Urinary bladder (tissue), 4 donors: ENCODE data around the gene EPS15. TPM values are rescaled to one million over a fixed set of nuclear protein-coding genes. Genes with fewer than 3 reads are reported as not detected.
"Not testable (repeated sequence)": the region's sequence is repeated elsewhere in the genome, so short reads cannot be mapped to it uniquely, and the experiment has no call there.

Experiments
- DNase-seq: peaks from one replicate; pipeline ENCODE4 v3.0.0-alpha.2; 2015; ENCODE audit errors: extremely low spot score
- H3K27ac ChIP-seq: one replicate; pipeline ENCODE4 v1.5.1; 2013; ENCODE audit warnings: low read depth, mild to moderate bottlenecking, moderate library complexity
- H3K36me3 ChIP-seq: one replicate; pipeline ENCODE4 v1.6.1; 2013; ENCODE audit warnings: mild to moderate bottlenecking, moderate library complexity; ENCODE audit not compliant: insufficient read depth
- H3K4me1 ChIP-seq: one replicate; pipeline ENCODE4 v1.6.1; 2013; ENCODE audit warnings: mild to moderate bottlenecking, moderate library complexity; ENCODE audit not compliant: insufficient read depth
- H3K4me3 ChIP-seq: one replicate; pipeline ENCODE4 v1.5.1; 2013; ENCODE audit warnings: low read depth, low read length
- WGBS: extraction: QIAGEN DNeasy Blood & Tissue Kit; methylation state at CpG from one replicate; pipeline ENCODE4 v1.1.7; 2013; 5-methylcytosine and 5-hydroxymethylcytosine counted together
- polyA plus RNA-seq: library from polyadenylated mRNA; stranded (reverse); fragments of 200-250 nt; gene quantifications from one replicate; pipeline ENCODE4 v1.2.3, GENCODE V29; 2013
- total RNA-seq: library from RNA; depleted of rRNA; stranded (reverse); fragments of >200 nt; gene quantifications from one replicate; pipeline ENCODE4 v1.2.3, GENCODE V29; 2014
- donor health status: healthy with polysubstance abuse.
- donor health status: healthy.

Gene EPS15
- total and polyA plus RNA-seq, 2 donors, result 21.5 to 96.2 TPM

GRCh38 chr1:51494138-51494830, 24.8 kb downstream of the EPS15 start:
- no peaks in the 10 kb centered on the region for H3K4me1 ChIP-seq

GRCh38 chr1:51491166-51491981, 27.7 kb downstream of the EPS15 start:
- no peak for DNase-seq
- H3K36me3 ChIP-seq, result no peaks in the 10 kb centered on the region
- H3K4me3 ChIP-seq, result no peak overlapping the region
- no peak overlapping the region for H3K27ac ChIP-seq
- H3K4me1 ChIP-seq, result no peaks in the 10 kb centered on the region
- WGBS, result 84% methylated on average over 4 of the region's 4 CpGs

More at GRCh38 chr1:51494138-51494830, 24.8 kb downstream of the EPS15 start:
- Histone ChIP-seq H3K36me3 (no peaks in the 10 kb centered on the region), H3K4me3 (no peak overlapping the region), H3K27ac (no peak overlapping the region)
- WGBS, result 63% methylated on average over 1 of the region's 1 CpG
- no peak for DNase-seq

GRCh38 chr1:51489472-51489871, 29.6 kb downstream of the EPS15 start:
- H3K27ac ChIP-seq, result no peak overlapping the region
- no peak for DNase-seq
- no peaks in the 10 kb centered on the region for H3K4me1 ChIP-seq
- WGBS, result 76% methylated on average over 3 of the region's 3 CpGs
- no peaks in the 10 kb centered on the region for H3K36me3 ChIP-seq
- no peak overlapping the region for H3K4me3 ChIP-seq

GRCh38 chr1:51488372-51489050, 30.6 kb downstream of the EPS15 start:
- WGBS, result 71% methylated on average over 4 of the region's 4 CpGs
- no peak overlapping the region for H3K4me3 ChIP-seq
- H3K27ac ChIP-seq, result no peak overlapping the region
- H3K4me1 ChIP-seq, result no peaks in the 10 kb centered on the region
- H3K36me3 ChIP-seq, result no peaks in the 10 kb centered on the region
- no peak for DNase-seq

- H3K36me3 ChIP-seq, result no peaks in the 10 kb centered on the region
- DNase-seq, result no peak
- H3K4me1 ChIP-seq, result no peaks in the 10 kb centered on the region
- no peak overlapping the region for H3K4me3 ChIP-seq
- H3K27ac ChIP-seq, result no peak overlapping the region
- 89% methylated on average over 1 of the region's 1 CpG for WGBS
These were observed 31.4 kb downstream of the EPS15 start for GRCh38 chr1:51487628-51488027.

GRCh38 chr1:51484591-51484990, 34.5 kb downstream of the EPS15 start:
- Histone ChIP-seq H3K4me1 (no peaks in the 10 kb centered on the region), H3K27ac (no peak overlapping the region), H3K4me3 (no peak overlapping the region), H3K36me3 (no peaks in the 10 kb centered on the region)
- no peak for DNase-seq

- no peaks in the 10 kb centered on the region for H3K4me1 ChIP-seq
- H3K27ac ChIP-seq, result peak overlapping the region; percentile 18
- H3K36me3 ChIP-seq, result no peaks in the 10 kb centered on the region
- WGBS, result 43% methylated on average over 4 of the region's 4 CpGs
- no peak overlapping the region for H3K4me3 ChIP-seq
- no peak for DNase-seq
These were observed 36.2 kb downstream of the EPS15 start for GRCh38 chr1:51482881-51483280.

GRCh38 chr1:51474832-51475620, 44.0 kb downstream of the EPS15 start:
- 91% methylated on average over 9 of the region's 9 CpGs for WGBS
- not testable (repeated sequence) for H3K36me3 ChIP-seq, H3K4me3 ChIP-seq, H3K4me1 ChIP-seq, DNase-seq, H3K27ac ChIP-seq

GRCh38 chr1:51473331-51474115, 45.5 kb downstream of the EPS15 start:
- DNase-seq, result no peak
- peaks cover 4% of the 10 kb centered on the region for H3K4me1 ChIP-seq
- no peak overlapping the region for H3K27ac ChIP-seq
- H3K4me3 ChIP-seq, result no peak overlapping the region
- H3K36me3 ChIP-seq, result peaks cover 2% of the 10 kb centered on the region

GRCh38 chr1:51472359-51472758, 46.7 kb downstream of the EPS15 start:
- H3K27ac ChIP-seq, result no peak overlapping the region
- WGBS, result 60% methylated on average over 2 of the region's 2 CpGs

GRCh38 chr1:51469518-51469917, 49.5 kb downstream of the EPS15 start:
- Histone ChIP-seq H3K36me3 (peaks cover 2% of the 10 kb centered on the region), H3K27ac (no peak overlapping the region)
- 69% methylated on average over 3 of the region's 3 CpGs for WGBS

More at GRCh38 chr1:51472359-51472758, 46.7 kb downstream of the EPS15 start:
- Histone ChIP-seq H3K4me1 (peaks cover 4% of the 10 kb centered on the region), H3K36me3 (peaks cover 2% of the 10 kb centered on the region), H3K4me3 (no peak overlapping the region)
- DNase-seq, result no peak

GRCh38 chr1:51464828-51465227, 54.2 kb downstream of the EPS15 start:
- WGBS, result 97% methylated on average over 3 of the region's 3 CpGs
- no peak overlapping the region for H3K4me3 ChIP-seq
- no peak for DNase-seq
- no peaks in the 10 kb centered on the region for H3K4me1 ChIP-seq
- no peak overlapping the region for H3K27ac ChIP-seq
- no peaks in the 10 kb centered on the region for H3K36me3 ChIP-seq

More at GRCh38 chr1:51469518-51469917, 49.5 kb downstream of the EPS15 start:
- DNase-seq, result no peak
- Histone ChIP-seq H3K4me1 (peaks cover 4% of the 10 kb centered on the region), H3K4me3 (no peak overlapping the region)
